Activated naive CD8-positive, alpha-beta T cell treated with anti-CD3 and anti-CD28 coated beads, Interleukin-2, amount 10 ng/mL, durations not matched to agents 7 days and 5 days (primary cell): ENCODE results near the gene LLGL1. TPM values are rescaled to one million over a fixed set of nuclear protein-coding genes. Genes with fewer than 3 reads are reported as not detected.
"Not testable (repeated sequence)": the region's sequence is repeated elsewhere in the genome, so short reads cannot be mapped to it uniquely, and the experiment has no call there.

ENCODE experiments used
- ATAC-seq: fragments of 150-1000 bp; cut with Tn5 transposase; one replicate; pipeline ENCODE4 v1.10.0; 2021; ENCODE audit warnings: low read depth, moderate library complexity
- POLR2A ChIA-PET: fragments of 350-600 bp; sonication (Branson Sonifier 250); formaldehyde crosslinking; loops from one replicate; lab custom pipeline; 2021; ENCODE audit warnings: antibody characterized with exemption; lab: Charles Lee
- DNase-seq: peaks from one replicate; pipeline ENCODE4 v3.0.0; 2021
- H3K27ac Mint-ChIP-seq: one replicate; pipeline ENCODE4 v1.8.0; 2022; ENCODE audit warnings: mild to moderate bottlenecking, mixed read lengths
- H3K27me3 Mint-ChIP-seq: one replicate; pipeline ENCODE4 v1.8.0; 2022; ENCODE audit warnings: mild to moderate bottlenecking, moderate library complexity, mixed read lengths
- H3K36me3 Mint-ChIP-seq: one replicate; pipeline ENCODE4 v1.8.0; 2021; ENCODE audit warnings: mild to moderate bottlenecking, mixed read lengths
- H3K4me1 Mint-ChIP-seq: one replicate; pipeline ENCODE4 v1.8.0; 2021; ENCODE audit warnings: mixed read lengths
- H3K4me3 Mint-ChIP-seq: one replicate; pipeline ENCODE4 v1.8.0; 2022; ENCODE audit warnings: mild to moderate bottlenecking, moderate library complexity, mixed read lengths
- H3K9me3 Mint-ChIP-seq: one replicate; pipeline ENCODE4 v1.8.0; 2021; ENCODE audit warnings: mixed read lengths
- total RNA-seq, 2 experiments: library from RNA; stranded (reverse); gene quantifications; one replicate each; pipeline ENCODE4 v1.2.3, GENCODE V29; 2021

Gene LLGL1
- total RNA-seq, 2 experiments from 2014 or later, result 21.3 to 21.6 TPM

DNA sequence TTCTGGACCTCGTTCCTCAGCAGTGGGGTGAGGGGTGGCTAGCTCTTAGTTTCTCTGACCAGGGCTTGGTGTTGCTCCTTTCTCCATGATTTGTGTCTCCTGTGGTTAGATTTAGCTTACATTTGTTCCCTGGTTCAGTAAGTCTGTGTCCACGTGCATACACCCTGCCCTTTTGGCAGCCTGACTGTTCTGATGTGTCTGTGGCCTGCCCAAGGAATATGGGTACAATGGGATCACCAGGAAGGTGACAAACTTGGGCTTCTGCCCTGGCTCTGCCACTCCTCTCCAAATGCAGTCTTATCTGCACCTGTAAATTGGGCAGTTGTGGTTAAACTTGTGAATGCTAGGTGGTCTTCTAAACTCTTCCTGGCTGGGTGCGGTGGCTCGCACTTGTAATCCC lies 24.3 kb upstream of the LLGL1 start:
- Mint-ChIP-seq H3K27me3 (no peaks in the 10 kb centered on the region), H3K4me3 (no peak overlapping the region), H3K27ac (no peak overlapping the region), H3K9me3 (no peaks in the 10 kb centered on the region), H3K4me1 (peaks cover 17% of the 10 kb centered on the region), H3K36me3 (peaks cover 11% of the 10 kb centered on the region)
- DNase-seq, result no peak
- POLR2A ChIA-PET, result no interaction called here
- no peak for ATAC-seq

DNA sequence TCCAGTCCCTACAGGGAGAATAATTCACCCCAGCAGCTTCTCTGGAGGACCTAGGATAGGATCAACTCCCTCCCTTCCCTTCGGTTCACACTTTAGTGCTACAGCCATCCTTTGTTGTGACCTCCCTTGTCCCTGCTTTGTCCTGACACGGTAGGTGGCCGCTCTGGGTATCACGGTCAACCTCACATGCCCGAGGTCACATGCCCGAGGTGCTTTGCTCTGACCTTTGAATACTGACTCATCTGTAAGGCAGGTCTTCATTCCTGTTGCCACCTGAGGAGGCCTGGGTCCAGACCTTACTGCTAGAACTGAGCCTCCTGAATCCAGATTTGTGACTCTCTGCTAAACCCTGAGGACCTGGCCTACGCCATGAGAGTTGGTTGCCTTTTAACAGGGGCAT lies 22.1 kb upstream of the LLGL1 start:
- ATAC-seq (no peak), DNase-seq (no peak)
- no peak overlapping the region for H3K4me3 Mint-ChIP-seq
- H3K27me3 Mint-ChIP-seq, result no peaks in the 10 kb centered on the region
- H3K4me1 Mint-ChIP-seq, result peaks cover 12% of the 10 kb centered on the region
- H3K9me3 Mint-ChIP-seq, result no peaks in the 10 kb centered on the region
- no peak overlapping the region for H3K27ac Mint-ChIP-seq
- peaks cover 6% of the 10 kb centered on the region for H3K36me3 Mint-ChIP-seq
- POLR2A ChIA-PET, result no interaction called here

GRCh38 chr17:18205861-18206260 lies 19.6 kb upstream of the LLGL1 start:
- ATAC-seq, result no peak
- POLR2A ChIA-PET, result no interaction called here
- H3K27ac Mint-ChIP-seq, result no peak overlapping the region
- H3K36me3 Mint-ChIP-seq, result peaks cover 10% of the 10 kb centered on the region
- H3K4me1 Mint-ChIP-seq, result peaks cover 6% of the 10 kb centered on the region
- H3K9me3 Mint-ChIP-seq, result no peaks in the 10 kb centered on the region
- H3K4me3 Mint-ChIP-seq, result no peak overlapping the region
- H3K27me3 Mint-ChIP-seq, result no peaks in the 10 kb centered on the region
- DNase-seq, result no peak

GRCh38 chr17:18206962-18207361 lies 18.5 kb upstream of the LLGL1 start:
- Mint-ChIP-seq H3K36me3 (peaks cover 10% of the 10 kb centered on the region), H3K27me3 (no peaks in the 10 kb centered on the region), H3K27ac (no peak overlapping the region), H3K4me1 (peaks cover 4% of the 10 kb centered on the region), H3K9me3 (no peaks in the 10 kb centered on the region), H3K4me3 (no peak overlapping the region)
- ATAC-seq, result no peak
- DNase-seq, result no peak
- POLR2A ChIA-PET, result no interaction called here

DNA sequence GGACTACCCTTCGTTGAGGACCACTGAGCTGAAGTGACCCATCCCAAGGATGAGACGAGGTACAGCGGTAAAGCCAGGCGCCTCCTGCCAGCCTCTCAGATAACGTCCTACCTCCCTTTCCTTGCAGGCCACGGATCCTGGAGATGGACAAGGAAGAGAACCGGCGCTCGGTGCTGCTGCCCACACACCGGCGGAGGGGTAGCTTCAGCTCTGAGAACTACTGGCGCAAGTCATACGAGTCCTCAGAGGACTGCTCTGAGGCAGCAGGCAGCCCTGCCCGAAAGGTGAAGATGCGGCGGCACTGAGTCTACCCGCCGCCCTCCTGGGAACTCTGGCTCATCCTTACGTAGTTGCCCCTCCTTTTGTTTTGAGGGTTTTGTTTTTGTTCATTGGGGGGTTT lies 17.3 kb upstream of the LLGL1 start:
- H3K4me3 Mint-ChIP-seq, result no peak overlapping the region
- H3K4me1 Mint-ChIP-seq, result peaks cover 4% of the 10 kb centered on the region
- ATAC-seq, result no peak
- DNase-seq, result no peak
- H3K27ac Mint-ChIP-seq, result no peak overlapping the region
- H3K36me3 Mint-ChIP-seq, result peaks cover 10% of the 10 kb centered on the region
- no peaks in the 10 kb centered on the region for H3K9me3 Mint-ChIP-seq
- no peaks in the 10 kb centered on the region for H3K27me3 Mint-ChIP-seq
- POLR2A ChIA-PET, result no interaction called here

- POLR2A ChIA-PET, result interaction anchor here (0.8 kb wide), 1 partner anchor 16 kb away, joined by 3 read pairs; no protein-coding TSS in a partner anchor
- no peaks in the 10 kb centered on the region for H3K4me1 Mint-ChIP-seq
- H3K27ac Mint-ChIP-seq, result no peak overlapping the region
- DNase-seq (no peak), ATAC-seq (no peak)
- no peaks in the 10 kb centered on the region for H3K27me3 Mint-ChIP-seq
- no peak overlapping the region for H3K4me3 Mint-ChIP-seq
- no peaks in the 10 kb centered on the region for H3K9me3 Mint-ChIP-seq
- H3K36me3 Mint-ChIP-seq, result peaks cover 9% of the 10 kb centered on the region
Observed at GRCh38 chr17:18213666-18214270, 11.7 kb upstream of the LLGL1 start.

DNA sequence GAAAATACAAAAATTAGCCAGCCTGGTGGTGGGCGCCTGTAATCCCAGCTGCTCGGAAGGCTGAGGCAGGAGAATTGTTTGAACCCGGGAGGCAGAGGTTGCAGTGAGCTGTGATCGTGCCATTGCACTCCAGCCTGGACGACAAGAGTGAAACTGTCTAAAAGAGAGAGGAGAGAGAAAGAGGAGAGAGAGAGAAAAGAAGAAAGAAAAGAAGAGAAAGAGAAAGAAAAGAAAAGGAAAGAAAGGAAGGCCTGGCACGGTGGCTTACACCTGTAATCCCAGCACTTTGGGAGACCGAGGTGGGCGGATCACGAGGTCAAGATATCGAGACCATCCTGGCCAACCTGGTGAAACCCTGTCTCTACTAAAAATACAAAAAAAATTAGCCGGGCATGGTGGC lies 8.5 kb upstream of the LLGL1 start:
- not testable (repeated sequence) for H3K27me3 Mint-ChIP-seq, H3K36me3 Mint-ChIP-seq, DNase-seq, ATAC-seq, H3K9me3 Mint-ChIP-seq, H3K4me1 Mint-ChIP-seq, H3K4me3 Mint-ChIP-seq, H3K27ac Mint-ChIP-seq
- POLR2A ChIA-PET, result interaction anchor here (0.6 kb wide), 1 partner anchor 163 kb away, joined by 3 read pairs; no protein-coding TSS in a partner anchor

- Mint-ChIP-seq H3K4me3 (no peak overlapping the region), H3K9me3 (no peaks in the 10 kb centered on the region), H3K4me1 (no peaks in the 10 kb centered on the region), H3K27ac (no peak overlapping the region), H3K27me3 (no peaks in the 10 kb centered on the region), H3K36me3 (peaks cover 1% of the 10 kb centered on the region)
- POLR2A ChIA-PET, result no interaction called here
- ATAC-seq (peak; percentile 85), DNase-seq (peak; percentile 79)
Observed at GRCh38 chr17:18217412-18218015, 7.9 kb upstream of the LLGL1 start.

GRCh38 chr17:18218756-18219415 lies 6.5 kb upstream of the LLGL1 start:
- peaks cover 1% of the 10 kb centered on the region for H3K36me3 Mint-ChIP-seq
- H3K4me1 Mint-ChIP-seq, result no peaks in the 10 kb centered on the region
- no peak for ATAC-seq
- H3K27me3 Mint-ChIP-seq, result no peaks in the 10 kb centered on the region
- POLR2A ChIA-PET, result no interaction called here
- H3K27ac Mint-ChIP-seq, result no peak overlapping the region
- no peaks in the 10 kb centered on the region for H3K9me3 Mint-ChIP-seq
- H3K4me3 Mint-ChIP-seq, result no peak overlapping the region
- DNase-seq, result no peak

DNA sequence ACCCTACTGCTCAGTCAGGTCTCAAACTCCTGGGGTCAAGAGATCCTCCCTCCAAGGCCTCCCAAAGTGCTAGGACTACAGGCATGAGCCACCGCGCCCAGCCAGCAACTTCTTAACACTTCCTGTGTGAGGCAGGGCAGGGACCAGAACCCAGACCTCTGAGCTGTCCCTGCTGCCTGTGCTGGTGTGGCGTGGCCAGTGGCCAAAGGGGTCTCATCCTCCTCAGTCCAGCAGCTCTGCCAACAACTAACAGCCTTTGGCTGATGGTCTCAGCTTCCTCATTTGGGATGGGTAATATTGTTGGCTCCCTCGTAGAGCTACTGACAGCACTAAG lies 1.4 kb upstream of the LLGL1 start:
- Mint-ChIP-seq H3K36me3 (no peaks in the 10 kb centered on the region), H3K27ac (no peak overlapping the region), H3K4me3 (no peak overlapping the region), H3K4me1 (peaks cover 17% of the 10 kb centered on the region), H3K9me3 (no peaks in the 10 kb centered on the region), H3K27me3 (no peaks in the 10 kb centered on the region)
- DNase-seq (no peak), ATAC-seq (no peak)
- POLR2A ChIA-PET, result interaction anchor here (0.5 to 2.9 kb wide), 4 partner anchors 16 to 137 kb away, joined by 3 to 11 read pairs (median 3); partner anchors contain the start of gene ALKBH5

DNA sequence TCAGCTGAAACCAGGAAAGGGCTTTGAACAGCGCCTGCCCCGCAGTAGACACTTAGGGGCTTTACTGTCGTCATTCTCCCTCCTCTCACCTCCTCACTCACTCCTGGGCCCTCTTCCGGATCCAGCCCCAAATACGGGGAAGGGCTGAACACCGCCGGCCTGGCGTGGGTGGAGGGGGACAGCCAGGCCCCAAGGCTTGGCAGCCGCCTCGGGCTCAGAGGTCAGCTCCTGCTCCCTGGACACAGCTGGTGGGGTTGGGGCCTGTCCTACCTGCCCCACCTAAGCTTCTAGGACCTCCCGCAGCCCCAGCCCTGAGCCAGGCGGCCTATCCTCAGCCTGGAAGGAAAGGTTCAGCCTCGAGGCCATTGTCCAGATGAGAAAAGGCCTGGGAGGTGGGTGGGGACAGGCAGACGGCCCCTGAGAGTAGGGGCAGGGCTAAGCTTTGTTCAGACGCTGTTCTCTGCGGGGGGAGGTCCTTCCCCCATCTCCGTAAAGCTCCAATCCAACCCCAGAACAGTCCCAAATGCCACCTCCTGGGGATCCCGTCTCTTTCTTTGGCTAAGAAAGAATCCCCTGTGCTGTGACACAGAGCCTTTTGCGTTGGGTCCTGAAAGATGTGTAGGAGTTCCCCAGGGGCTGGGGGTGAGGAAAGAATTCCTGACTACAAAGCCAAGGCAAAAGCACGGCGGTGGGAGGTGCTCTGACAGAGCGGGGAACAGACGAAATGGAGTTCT lies 881 bp upstream of the LLGL1 start:
- DNase-seq (no peak), ATAC-seq (no peak)
- Mint-ChIP-seq H3K9me3 (no peaks in the 10 kb centered on the region), H3K27me3 (no peaks in the 10 kb centered on the region), H3K27ac (peak overlapping the region; percentile 73), H3K4me3 (peak overlapping the region; percentile 73), H3K36me3 (no peaks in the 10 kb centered on the region), H3K4me1 (peaks cover 17% of the 10 kb centered on the region)
- POLR2A ChIA-PET, result interaction anchor here (0.5 to 2.9 kb wide), 3 partner anchors 23 to 137 kb away, joined by 3 to 11 read pairs (median 3); partner anchors contain the start of gene ALKBH5

DNA sequence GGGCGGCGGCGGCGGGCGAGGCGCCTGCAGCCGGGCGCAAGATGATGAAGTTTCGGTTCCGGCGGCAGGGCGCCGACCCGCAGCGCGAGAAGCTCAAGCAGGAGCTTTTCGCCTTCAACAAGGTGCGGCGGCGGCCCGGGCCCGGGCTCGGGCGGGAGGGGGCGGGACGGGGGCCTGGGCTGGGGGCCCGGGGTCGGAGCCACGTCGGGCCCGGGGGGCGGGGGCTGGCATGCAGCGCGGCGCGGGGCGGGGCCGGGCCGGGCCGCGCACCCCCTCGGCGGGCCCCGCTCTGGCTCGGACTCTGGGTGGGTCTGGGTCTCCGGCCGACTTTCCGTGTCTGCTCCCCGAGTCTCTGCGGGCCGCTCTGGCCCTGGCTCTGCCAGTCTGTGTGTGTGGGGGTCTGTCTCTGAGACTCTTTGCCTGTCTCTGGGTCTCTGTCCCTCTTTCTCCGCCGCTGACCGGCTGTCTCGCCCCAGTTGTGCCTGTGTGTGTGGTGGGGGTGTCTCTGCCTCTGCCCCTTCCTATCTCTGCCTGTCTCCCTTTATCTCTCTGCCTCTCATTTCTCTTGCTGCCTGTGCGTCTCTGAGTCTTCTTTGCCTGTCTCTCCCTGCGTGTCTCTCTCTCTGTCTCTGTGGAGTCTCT lies 328 bp downstream of the LLGL1 start:
- peaks cover 17% of the 10 kb centered on the region for H3K4me1 Mint-ChIP-seq
- no peak for DNase-seq
- H3K4me3 Mint-ChIP-seq, result peak overlapping the region; percentile 96
- H3K9me3 Mint-ChIP-seq, result no peaks in the 10 kb centered on the region
- no peaks in the 10 kb centered on the region for H3K27me3 Mint-ChIP-seq
- peak overlapping the region; percentile 96 for H3K27ac Mint-ChIP-seq
- H3K36me3 Mint-ChIP-seq, result no peaks in the 10 kb centered on the region
- POLR2A ChIA-PET, result interaction anchor here (1.2 to 2.9 kb wide), 2 partner anchors 33 to 43 kb away, joined by 3 to 11 read pairs; partner anchors contain the start of gene ALKBH5
- peak; percentile 27 for ATAC-seq
